Measurements from ENCODE around the gene CD93.

Gene CD93

DNA sequence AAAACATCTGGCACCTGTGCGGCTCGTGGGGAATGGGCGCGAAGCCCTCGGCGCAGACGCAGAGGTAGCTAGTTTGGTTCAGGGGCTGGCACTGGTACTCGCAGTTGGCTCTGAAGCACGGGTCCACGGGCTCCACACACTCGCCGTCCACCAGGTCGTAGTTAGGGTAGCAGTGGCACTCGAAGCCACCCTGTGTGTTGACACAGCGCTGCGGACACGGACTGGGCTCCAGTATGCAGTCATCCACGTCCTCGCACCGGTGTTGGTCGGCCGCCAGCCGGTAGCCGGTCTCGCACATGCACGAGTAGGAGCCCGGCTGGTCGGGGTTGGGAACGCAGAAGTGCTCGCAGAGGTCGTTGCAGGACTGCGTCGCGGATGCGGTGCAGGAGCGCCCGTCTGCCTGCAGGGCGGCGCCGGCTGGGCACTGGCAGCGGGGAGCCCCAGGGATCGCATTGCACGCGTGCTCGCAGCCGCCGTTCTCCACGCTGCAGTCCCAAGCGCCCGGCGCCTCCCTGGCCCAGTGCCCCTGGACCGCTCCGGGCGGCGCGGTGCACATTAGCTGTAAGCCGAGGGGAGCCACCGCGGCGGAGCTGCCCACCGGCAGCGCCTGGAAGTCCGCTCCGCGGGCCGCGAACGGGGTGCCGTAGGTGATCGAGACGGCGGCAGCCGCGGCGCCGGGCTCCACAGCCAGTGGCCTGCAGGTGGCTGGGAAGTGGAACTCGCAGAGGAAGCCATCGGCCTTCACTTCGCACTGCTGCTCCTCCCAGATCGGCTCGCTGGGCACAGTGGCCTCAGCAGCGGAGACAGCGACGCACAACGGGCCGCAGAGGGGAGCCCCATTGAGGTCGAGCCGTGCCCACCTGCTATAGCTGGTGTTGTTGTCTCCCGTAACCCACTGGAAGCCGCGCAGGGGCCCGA lies 37.6 kb downstream of the CD93 start:
- no peak for ATAC-seq
- no peaks in the 10 kb centered on the region for H3K9me3 Mint-ChIP-seq
- no peaks in the 10 kb centered on the region for H3K4me1 Mint-ChIP-seq
- H3K4me3 Mint-ChIP-seq, result no peak overlapping the region
- peaks cover 65% of the 10 kb centered on the region for H3K27me3 Mint-ChIP-seq
- peaks cover 5% of the 10 kb centered on the region for H3K36me3 Mint-ChIP-seq
- H3K27ac Mint-ChIP-seq, result no peak overlapping the region

DNA sequence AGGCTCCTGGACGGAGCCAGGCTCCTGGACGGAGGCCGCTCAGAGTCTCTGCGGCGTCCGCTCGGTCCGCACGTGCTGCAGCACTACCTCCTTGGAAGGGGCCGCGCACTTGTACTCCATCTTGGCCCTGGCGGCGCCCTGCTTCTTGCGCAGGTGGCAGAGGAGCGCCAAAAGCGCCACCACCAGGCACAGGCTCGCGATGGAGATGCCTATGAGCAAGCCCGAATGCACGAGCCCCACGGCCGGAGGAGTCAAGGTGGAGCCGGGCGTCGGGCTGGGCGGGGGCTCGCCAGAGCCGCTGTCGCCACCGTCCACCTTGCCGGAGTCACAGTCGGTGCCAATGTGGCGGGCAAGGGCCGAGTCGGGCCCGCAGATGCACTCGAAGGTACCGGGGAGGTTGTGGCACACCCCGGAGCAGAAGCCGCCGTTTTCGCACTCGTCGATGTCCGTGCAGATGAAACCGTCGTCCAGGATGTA lies 38.3 kb downstream of the CD93 start:
- Mint-ChIP-seq H3K27ac (no peak overlapping the region), H3K27me3 (peaks cover 57% of the 10 kb centered on the region), H3K36me3 (peaks cover 5% of the 10 kb centered on the region), H3K4me3 (no peak overlapping the region), H3K9me3 (no peaks in the 10 kb centered on the region), H3K4me1 (no peaks in the 10 kb centered on the region)
- no peak for ATAC-seq

DNA sequence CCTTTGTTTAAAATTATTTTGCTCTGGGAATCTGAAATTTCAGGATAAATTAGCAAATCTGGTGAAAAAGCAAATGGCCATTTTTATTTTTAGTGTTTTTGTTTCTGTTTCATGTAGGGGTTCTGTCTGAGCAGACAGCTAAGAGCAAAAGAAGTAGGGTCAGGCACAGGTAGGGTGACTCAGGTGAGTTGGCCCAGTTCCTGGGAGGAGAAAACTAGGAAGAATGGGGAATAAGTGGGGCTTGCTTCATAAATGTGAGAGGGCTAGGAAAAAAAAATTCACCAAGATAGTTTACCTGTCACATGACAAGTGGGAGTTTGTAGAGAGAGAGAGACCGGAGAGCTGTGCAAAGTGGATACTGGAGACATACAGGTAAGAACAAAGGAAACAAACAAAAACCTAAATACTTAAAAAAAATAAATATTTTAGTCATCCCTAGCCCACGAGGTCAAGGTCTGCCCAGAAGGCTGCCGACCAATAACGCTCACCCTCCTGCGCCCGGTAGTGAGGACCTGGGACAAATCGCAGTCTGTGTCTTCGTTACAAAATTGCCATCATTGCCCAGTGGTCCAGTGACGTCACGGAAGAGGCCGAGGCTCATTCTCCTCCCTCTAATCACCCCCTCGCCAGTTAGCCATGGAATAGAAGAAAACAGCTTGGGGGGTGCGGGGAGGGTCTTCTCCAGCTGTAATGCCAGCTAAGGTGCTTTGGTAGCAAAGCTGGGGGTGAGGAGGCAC lies 39.0 kb downstream of the CD93 start:
- H3K4me3 Mint-ChIP-seq, result no peak overlapping the region
- H3K27me3 Mint-ChIP-seq, result peaks cover 51% of the 10 kb centered on the region
- H3K27ac Mint-ChIP-seq, result no peak overlapping the region
- H3K36me3 Mint-ChIP-seq, result peaks cover 5% of the 10 kb centered on the region
- no peaks in the 10 kb centered on the region for H3K9me3 Mint-ChIP-seq
- no peaks in the 10 kb centered on the region for H3K4me1 Mint-ChIP-seq
- ATAC-seq, result no peak

DNA sequence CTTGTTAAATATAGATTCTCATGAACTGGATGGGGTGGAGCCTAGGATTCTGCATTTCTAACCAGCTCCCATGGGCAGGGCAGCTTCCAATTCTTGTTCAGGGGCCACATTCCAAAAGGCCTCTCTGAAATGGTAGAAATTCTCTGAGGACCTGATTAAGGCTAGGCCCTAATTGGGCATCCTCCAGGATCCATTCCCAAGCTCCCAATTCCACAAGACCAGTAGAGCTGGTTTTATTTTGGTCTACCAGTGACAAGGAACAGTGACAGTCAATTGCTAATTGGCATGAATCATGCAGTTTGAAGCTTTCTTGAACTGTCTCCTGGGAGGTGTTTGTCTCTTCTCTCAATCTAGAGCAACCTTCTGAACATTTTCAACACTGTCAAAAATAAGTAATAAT lies 39.7 kb downstream of the CD93 start:
- Mint-ChIP-seq H3K4me3 (no peak overlapping the region), H3K36me3 (peaks cover 5% of the 10 kb centered on the region), H3K27me3 (peaks cover 45% of the 10 kb centered on the region), H3K9me3 (no peaks in the 10 kb centered on the region), H3K27ac (no peak overlapping the region), H3K4me1 (no peaks in the 10 kb centered on the region)
- no peak for ATAC-seq

DNA sequence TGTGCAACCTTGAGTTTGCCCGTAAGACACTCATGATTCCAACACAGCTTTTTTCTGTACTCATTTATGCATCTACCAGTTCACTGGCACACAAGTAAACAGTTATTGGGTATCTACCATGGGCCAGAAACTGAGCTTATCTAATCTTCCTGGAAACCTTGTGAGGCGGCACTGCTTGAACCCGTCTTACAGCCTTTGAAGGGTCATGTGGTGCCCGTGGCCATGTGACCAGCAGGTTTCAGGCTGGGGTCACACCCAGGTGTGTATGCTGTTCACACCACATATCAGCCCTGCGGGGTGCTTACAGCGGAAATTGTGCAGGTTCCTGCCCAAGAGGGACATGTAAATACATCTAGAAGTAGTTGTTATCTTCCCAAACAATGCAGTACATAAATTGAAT lies 42.7 kb downstream of the CD93 start:
- H3K4me1 Mint-ChIP-seq, result no peaks in the 10 kb centered on the region
- H3K27ac Mint-ChIP-seq, result no peak overlapping the region
- no peak for ATAC-seq
- H3K9me3 Mint-ChIP-seq, result no peaks in the 10 kb centered on the region
- H3K4me3 Mint-ChIP-seq, result no peak overlapping the region
- H3K36me3 Mint-ChIP-seq, result peaks cover 5% of the 10 kb centered on the region
- peaks cover 26% of the 10 kb centered on the region for H3K27me3 Mint-ChIP-seq

DNA sequence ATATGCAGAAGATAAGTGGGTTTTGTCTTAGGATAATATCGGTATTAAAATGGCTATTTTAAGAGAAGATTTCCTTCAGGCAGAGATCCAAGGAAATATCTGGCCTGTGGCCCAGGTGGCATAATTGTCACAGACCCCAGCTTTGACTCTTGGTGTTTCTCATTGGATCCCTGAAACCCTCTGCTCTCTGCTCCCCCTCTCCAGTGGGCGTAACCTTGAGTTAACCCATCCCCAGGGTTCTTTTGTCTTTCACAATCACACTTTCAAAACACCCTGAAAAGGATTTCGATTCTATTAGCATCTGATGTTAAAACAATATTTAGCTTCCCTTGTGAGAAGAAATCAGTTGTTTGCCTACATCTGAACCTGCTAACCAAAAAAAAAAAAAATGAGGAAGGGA lies 43.9 kb downstream of the CD93 start:
- no peak for ATAC-seq
- no peak overlapping the region for H3K4me3 Mint-ChIP-seq
- no peaks in the 10 kb centered on the region for H3K4me1 Mint-ChIP-seq
- peaks cover 5% of the 10 kb centered on the region for H3K36me3 Mint-ChIP-seq
- no peaks in the 10 kb centered on the region for H3K9me3 Mint-ChIP-seq
- peaks cover 22% of the 10 kb centered on the region for H3K27me3 Mint-ChIP-seq
- H3K27ac Mint-ChIP-seq, result no peak overlapping the region

DNA sequence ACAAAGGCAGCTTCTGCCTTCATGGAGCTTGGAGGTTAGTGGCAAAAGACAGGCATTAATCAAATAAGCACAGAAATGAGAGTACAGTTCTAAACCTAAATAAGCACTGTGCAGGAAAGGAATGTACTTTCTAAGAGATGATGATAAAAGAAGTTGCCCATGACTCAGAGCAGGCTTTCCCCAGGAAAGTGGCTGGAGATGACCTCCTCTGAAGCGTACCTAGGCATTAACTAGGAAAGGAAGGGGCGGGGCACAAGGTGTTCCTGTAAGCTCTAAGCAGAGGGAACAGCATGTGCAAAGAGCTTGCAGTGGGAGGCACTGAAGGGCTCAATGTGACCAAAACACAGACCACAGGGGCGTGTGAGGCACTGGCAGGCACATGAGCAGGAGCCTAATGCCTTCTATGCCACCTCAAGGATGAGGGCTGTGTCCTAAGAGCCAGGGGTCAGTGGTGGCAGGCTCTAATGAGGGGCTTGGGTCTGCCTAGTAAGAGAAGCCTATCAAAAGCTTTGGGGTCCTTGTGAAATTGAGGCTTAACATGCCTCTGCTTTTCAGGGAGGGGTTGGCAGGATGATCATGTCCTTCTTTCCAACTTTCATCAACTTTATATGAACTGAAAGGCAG lies 46.1 kb downstream of the CD93 start:
- H3K4me3 Mint-ChIP-seq, result no peak overlapping the region
- H3K27me3 Mint-ChIP-seq, result peaks cover 19% of the 10 kb centered on the region
- no peaks in the 10 kb centered on the region for H3K9me3 Mint-ChIP-seq
- H3K4me1 Mint-ChIP-seq, result no peaks in the 10 kb centered on the region
- no peak overlapping the region for H3K27ac Mint-ChIP-seq
- no peak for ATAC-seq
- H3K36me3 Mint-ChIP-seq, result no peaks in the 10 kb centered on the region

DNA sequence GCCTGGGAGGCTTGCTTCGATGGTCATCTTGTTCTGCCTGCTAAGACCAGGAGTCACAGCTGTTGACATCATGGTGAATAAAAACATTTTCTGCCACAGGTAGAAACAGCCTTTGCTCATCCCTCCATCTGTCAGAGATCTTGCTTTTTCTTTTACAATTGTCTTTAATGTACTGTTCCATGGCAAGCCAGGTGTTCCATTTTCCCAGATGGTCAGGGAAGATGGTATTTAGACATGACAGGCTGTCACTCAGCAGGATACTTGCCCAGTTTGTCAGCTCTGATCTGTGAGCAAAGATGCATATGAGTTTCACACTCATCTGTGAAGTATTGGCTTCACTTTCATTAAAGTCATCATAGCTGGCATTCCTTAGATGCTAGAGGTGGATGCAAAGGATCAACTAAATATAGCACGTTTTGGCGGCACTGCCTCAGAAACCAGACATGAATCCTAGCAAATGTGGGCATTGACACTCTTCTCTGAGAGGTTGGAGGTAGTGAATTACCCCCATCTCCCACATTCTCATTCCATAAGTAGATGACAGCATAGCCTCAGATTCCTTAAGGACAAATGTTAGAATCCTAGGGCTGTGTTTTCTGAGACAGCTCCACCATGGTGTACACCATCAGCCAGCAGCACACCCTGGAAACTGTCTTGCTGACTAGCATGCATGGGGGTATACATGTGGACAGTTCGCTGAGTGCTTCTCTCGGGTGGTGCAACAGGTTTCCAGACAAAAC lies 46.8 kb downstream of the CD93 start:
- Mint-ChIP-seq H3K4me1 (no peaks in the 10 kb centered on the region), H3K4me3 (no peak overlapping the region), H3K27ac (no peak overlapping the region), H3K36me3 (no peaks in the 10 kb centered on the region), H3K9me3 (no peaks in the 10 kb centered on the region), H3K27me3 (peaks cover 15% of the 10 kb centered on the region)
- ATAC-seq, result no peak

DNA sequence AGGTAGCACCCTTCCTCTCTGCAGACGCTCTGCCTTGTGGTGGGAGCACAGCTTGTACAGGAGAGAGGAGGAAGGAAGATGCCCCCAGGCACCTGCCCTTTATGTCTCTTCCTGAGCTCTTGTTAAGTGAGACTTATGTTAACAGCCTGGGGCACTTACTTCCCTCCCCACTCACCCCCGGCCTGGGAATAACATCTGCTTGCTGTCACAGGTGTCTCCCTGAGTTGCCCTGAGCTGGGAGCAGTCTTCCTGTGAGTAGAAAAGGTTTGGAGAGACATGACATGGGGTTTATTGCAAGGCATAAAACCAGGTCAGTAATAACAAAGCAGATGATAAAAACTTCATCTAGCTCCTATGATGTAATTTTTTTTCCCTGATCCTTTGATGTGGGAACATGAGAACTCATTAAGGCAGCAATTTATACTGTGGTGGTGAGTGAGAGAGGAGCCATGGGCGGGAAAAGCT lies 49.1 kb downstream of the CD93 start:
- Mint-ChIP-seq H3K36me3 (no peaks in the 10 kb centered on the region), H3K27me3 (peaks cover 26% of the 10 kb centered on the region), H3K4me1 (no peaks in the 10 kb centered on the region), H3K27ac (no peak overlapping the region), H3K9me3 (no peaks in the 10 kb centered on the region), H3K4me3 (no peak overlapping the region)
- ATAC-seq, result no peak

DNA sequence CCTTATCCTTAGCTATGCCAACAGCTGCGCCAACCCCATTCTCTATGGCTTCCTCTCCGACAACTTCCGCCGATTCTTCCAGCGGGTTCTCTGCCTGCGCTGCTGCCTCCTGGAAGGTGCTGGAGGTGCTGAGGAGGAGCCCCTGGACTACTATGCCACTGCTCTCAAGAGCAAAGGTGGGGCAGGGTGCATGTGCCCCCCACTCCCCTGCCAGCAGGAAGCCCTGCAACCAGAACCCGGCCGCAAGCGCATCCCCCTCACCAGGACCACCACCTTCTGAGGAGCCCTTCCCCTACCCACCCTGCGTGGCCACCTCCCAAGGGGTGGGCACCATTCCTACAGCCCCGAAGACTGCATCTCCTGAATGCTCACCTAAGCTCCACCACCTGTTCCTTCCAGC lies 49.8 kb downstream of the CD93 start:
- Mint-ChIP-seq H3K27me3 (peaks cover 26% of the 10 kb centered on the region), H3K4me1 (no peaks in the 10 kb centered on the region), H3K36me3 (no peaks in the 10 kb centered on the region), H3K27ac (no peak overlapping the region), H3K4me3 (no peak overlapping the region), H3K9me3 (no peaks in the 10 kb centered on the region)
- ATAC-seq, result no peak

DNA sequence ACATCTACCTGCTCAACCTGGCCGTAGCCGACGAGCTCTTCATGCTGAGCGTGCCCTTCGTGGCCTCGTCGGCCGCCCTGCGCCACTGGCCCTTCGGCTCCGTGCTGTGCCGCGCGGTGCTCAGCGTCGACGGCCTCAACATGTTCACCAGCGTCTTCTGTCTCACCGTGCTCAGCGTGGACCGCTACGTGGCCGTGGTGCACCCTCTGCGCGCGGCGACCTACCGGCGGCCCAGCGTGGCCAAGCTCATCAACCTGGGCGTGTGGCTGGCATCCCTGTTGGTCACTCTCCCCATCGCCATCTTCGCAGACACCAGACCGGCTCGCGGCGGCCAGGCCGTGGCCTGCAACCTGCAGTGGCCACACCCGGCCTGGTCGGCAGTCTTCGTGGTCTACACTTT lies 50.4 kb downstream of the CD93 start:
- Mint-ChIP-seq H3K27ac (no peak overlapping the region), H3K4me3 (no peak overlapping the region), H3K9me3 (no peaks in the 10 kb centered on the region), H3K36me3 (no peaks in the 10 kb centered on the region), H3K27me3 (peaks cover 26% of the 10 kb centered on the region), H3K4me1 (no peaks in the 10 kb centered on the region)
- no peak for ATAC-seq

DNA sequence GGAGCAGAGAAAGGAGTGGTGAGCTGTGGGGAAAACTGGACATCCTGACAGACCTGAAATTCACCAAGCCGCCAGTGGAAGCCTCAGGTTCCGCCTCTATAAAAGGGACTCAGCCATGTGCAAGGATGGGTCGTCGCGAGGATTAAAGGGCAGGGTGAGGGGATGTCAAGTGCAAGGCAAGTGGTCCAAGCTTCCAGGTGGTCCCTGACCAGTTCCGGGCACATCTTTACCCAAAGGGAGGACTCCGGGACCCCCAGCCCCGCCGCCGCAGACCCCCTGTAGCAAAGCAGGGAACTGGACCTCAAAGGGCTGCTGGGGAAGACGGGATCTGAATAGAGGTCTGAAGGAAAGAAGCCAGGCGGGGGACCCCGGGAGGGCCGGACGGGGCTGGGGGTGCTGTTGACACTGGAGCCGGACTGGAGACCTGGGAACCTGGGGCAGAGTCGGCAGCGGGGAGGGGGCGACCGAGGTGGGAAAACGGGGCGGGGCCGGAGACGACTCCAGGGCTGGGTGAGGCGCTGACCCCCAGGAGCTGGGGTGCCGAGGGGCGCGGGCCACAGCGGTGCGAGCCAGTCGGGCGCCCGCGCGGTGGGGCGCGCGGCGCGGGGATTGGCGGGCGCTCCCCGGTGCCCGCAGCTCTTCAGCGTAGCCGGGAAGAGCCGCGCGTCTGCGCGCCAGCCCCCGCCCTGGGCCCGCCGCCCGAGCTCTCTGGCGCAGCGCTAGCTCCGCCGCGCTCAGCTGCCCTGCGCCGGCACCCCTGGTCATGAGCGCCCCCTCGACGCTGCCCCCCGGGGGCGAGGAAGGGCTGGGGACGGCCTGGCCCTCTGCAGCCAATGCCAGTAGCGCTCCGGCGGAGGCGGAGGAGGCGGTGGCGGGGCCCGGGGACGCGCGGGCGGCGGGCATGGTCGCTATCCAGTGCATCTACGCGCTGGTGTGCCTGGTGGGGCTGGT lies 51.1 kb downstream of the CD93 start, which contains the start of gene SSTR4:
SSTR4 (plus strand) TSS at position 592 of the 951 bp plus-strand sequence; CDS start at position 764, 172 bp downstream.
- ATAC-seq, result no peak
- H3K27me3 Mint-ChIP-seq, result peaks cover 26% of the 10 kb centered on the region

DNA sequence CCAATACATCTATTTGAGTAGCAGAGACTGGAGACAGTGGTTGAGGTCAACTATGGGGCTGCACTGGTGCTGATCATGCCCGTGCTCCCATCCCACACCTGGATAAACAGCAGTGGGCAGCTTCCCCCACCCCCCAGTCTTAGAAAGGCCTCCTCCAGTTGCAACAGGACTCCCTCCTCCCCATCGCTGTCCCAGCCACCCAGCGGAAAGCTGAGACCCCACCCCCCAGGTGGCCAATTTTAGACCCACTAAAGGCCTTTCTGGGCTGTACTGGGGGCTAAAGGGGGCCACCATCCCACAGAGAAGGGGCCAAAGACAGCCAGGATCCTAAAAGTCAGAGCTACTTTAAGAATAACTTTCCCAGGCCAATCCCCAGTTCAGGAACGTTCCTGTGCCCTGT lies 52.2 kb downstream of the CD93 start:
- Mint-ChIP-seq H3K36me3 (no peaks in the 10 kb centered on the region), H3K27me3 (peaks cover 26% of the 10 kb centered on the region), H3K4me1 (no peaks in the 10 kb centered on the region), H3K4me3 (no peak overlapping the region), H3K9me3 (no peaks in the 10 kb centered on the region), H3K27ac (no peak overlapping the region)
- ATAC-seq, result no peak

More for the DNA sequence above, 51.1 kb downstream of the CD93 start, which contains the start of gene SSTR4:
- no peaks in the 10 kb centered on the region for H3K9me3 Mint-ChIP-seq
- H3K27ac Mint-ChIP-seq, result no peak within 1 kb of the TSS
- no peaks in the 10 kb centered on the region for H3K36me3 Mint-ChIP-seq
- H3K4me1 Mint-ChIP-seq, result no peaks in the 10 kb centered on the region
- H3K4me3 Mint-ChIP-seq, result no peak within 1 kb of the TSS

DNA sequence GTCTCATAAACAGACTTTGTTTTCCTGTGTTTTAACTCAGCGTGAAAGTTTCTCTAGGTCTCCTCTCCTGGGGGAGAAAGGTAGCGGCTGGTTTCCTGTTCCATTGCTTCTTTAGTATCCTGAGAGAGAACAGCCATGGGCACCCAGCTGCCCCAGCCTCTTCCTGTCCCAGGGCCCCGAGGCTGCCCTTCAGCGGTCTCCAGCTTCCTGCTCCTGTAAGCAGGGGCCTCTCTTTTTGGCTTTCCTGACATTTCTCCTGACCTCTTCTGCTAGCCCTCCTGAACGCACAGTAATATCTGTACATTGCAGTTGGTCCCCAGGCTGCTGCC lies 53.4 kb downstream of the CD93 start:
- Mint-ChIP-seq H3K4me3 (no peak overlapping the region), H3K36me3 (no peaks in the 10 kb centered on the region), H3K4me1 (no peaks in the 10 kb centered on the region), H3K27ac (no peak overlapping the region), H3K27me3 (peaks cover 26% of the 10 kb centered on the region), H3K9me3 (no peaks in the 10 kb centered on the region)
- no peak for ATAC-seq

Data from stimulated activated memory B cell treated with anti-CD40 and anti-IgM and Interleukin-4, amounts not matched to agents 10 μg/mL and 1 μg/mL and 100 μg/mL, for 72 hours (primary cell).